Stimulated activated CD8-positive, alpha-beta memory T cell treated with anti-CD3 and anti-CD28 coated beads, Interleukin-12 subunit alpha, Interleukin-12 subunit beta, amount 100 ng/mL, for 4 hours (primary cell): ENCODE measurements around the gene P2RY14.
"Not testable (repeated sequence)": the region's sequence is repeated elsewhere in the genome, so short reads cannot be mapped to it uniquely, and the experiment has no call there.

Source experiments
- DNase-seq: peaks from one replicate; pipeline ENCODE4 v3.0.0-alpha.2; 2020; ENCODE audit warnings: low read depth

Gene P2RY14

DNA sequence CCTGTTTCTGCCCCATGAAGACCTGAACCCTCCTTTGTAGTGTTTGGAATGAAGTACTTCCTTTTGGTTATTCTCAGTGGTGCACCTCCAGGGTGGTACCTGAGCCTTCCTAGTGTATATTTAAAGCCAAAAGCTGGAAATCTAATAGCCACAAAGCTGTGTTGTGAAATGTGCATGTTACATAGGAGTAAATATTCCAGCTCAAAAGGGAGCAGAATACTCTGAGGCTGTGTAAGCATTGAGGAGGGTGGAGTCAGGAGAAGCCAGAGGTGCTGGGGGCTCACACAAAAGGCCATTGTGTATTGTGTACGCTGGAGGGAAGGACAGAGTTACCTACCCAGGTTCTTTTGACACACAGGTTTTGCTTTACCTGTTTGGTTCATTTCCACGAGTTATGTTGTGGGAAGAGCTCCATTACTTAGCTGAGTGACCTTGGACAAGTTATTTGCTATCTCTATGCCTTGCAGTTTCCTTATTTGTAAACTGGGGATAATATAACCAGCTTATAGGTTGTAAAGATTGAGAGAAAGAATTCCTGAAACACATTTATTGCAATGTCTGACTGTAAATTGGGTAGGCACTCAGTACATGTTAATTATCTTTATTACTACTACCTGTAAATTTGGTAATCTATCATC, 100.0 kb downstream of the P2RY14 start:
- DNase-seq, result no peak

DNA sequence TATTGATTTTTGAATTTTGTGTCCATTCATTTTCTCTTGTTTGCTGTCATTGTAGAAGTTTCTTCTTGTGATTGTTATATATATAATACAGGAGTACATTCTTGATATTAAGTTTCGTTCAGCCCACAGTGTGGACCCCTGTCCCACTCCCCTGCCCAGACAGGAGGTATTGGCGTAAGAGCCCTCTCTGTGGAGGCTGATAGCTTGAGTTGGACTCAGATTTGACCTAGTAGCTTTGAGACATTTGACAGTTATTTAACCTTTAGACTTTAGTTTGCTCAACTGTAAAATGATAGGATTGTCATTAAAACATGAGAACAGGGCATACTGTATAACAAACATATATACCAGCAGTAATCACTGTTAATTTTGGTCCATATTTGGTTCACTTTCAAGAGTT, 102.4 kb downstream of the P2RY14 start:
- no peak for DNase-seq

DNA sequence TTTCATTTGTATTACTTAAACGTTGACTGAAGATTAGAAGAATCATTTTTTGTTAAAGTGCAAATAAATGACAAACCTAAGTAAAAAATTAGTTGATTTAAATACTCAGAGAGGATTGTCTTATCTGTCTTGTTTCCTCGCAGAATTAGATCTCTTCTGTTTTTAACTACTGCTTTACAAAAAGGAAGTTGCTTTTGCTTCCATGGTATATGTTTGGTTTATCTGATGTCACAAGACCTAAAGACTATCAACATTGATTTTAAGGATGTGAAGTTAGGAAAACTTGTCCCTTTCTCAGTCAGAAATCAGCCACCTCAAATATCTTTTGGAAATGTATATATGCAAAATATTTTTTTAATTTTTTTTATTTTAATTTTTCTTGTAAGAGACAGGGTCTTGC, 104.0 kb downstream of the P2RY14 start:
- no peak for DNase-seq

DNA sequence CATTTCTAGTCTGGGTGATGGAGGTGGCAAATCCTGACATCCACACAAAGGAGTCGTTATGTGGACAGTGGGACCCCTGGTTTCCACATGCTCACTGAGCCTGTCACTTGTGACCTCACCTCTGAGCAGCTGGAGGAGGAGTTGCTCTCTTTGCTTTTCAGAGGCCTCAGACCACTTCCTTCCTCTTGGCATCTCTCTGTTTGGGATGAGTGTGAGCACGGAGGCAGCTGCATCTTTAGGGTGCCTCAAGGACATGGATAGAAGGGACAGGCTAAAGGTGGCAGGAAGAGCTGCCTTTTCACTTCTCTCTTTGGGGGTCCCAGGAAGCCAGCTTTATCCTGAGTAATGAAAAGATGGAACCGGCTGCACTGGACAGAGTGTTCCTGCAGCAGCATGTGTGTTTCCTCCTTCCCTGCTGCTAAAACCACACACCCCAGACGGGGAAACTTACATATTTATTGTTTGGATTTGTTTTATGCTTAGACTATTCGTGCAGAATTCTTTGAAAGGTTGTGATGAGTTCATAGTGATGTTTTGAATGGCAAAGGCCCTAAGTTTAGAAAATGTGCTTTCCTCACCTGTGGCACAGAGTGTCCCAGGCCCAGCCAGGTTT, 107.1 kb downstream of the P2RY14 start:
- DNase-seq, result no peak

DNA sequence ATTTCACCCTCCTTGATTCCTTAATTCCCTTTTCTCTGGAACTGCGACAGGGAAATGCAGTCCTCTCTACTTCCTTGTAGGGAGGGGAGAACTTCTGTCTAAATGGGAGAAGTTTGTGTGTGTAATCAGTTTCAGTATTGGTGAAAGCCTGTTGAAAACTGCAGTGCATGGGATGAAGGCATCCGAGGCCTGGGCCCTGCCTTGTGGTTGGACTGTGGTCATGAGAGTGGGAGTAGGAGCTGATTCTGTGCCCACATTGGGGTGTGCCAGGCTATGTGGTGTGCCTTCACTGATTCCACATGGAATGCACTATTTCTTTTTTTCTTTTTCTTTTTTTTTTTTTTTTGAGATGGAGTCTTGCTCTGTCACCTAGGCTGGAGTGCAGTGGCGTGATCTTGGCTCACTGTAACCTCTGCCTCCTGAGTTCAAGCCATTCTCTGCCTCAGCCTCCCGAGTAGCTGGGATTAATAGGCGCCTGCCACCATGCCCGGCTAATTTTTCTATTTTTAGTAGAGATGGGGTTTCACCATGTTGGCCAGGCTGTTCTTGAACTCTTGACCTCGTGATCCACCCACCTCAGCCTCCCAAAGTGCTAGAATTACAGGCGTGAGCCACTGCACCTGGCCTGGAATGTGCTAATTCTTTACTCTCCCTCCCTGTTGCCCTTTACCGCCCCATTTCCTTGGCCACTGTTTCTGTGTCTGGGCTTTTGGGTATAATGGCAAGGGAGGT, 108.2 kb downstream of the P2RY14 start:
- not testable (repeated sequence) for DNase-seq

DNA sequence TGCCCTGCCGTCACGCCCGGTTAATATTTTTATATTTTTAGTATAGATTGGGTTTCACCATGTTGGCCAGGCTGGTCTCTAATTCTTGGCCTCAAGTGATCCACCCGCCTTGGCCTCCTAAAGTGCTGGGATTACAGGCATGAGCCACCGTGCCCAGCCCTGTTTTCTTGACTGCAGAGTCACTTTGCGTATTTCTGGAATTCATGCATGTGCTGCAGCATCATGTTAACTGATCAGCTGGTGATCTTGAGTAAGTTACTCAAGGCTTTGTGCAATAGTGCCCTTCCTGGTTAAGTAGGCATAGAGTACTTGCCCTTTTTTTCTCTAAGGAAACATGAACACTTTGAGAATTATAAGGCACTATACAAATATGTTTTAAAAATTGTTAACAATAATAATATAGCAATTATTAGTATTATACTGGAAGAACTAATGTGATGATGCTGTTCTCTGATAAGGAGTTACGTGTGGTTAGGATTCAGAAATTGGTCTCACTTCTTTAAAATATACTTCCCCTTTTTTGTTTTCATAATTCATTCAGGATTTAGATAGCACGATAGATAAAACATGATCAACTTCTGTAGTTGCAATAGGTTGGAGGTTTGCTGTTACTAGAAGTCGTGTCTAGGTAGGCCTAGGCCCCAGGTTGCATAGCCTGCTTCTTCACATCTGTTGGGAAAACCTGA, 108.9 kb downstream of the P2RY14 start:
- DNase-seq, result no peak

DNA sequence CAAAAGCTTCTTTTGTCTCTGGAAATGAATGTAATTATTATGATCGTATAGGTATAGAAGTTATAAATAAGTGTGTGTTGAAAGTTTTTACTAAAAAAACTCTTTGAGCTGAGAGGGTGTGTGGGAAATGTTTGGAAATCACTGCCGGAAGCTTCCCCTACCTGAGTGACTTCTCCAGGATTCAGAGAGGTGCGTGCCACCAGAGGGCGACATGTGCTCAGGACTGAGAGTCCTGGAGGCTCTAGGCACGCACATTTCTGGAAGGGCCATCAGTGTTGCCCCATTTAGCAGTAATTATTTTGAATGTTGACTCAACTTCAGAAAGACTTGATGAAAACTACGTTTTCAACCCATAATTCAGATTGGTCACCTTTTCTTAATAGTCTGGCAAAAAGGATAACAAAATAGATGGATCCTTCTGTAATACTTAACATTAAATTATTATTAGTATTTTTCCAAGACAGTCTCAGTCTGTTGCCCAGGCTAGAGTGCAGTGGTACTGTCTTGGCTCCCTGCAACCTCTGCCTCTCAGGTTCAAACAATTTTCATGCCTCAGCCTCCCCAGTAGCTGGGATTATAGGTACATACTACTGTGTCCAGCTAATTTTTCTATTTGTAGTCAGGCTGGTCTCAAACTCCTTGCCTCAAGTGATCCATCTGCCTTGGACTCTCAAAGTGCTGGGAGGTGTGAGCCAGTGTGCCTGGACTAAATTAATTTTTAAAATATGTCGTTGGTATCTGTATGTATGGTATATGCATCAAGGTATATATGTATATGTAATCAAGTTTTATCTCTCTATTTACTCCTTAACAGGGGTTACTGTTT, 109.9 kb downstream of the P2RY14 start:
- peak; percentile 51 for DNase-seq

DNA sequence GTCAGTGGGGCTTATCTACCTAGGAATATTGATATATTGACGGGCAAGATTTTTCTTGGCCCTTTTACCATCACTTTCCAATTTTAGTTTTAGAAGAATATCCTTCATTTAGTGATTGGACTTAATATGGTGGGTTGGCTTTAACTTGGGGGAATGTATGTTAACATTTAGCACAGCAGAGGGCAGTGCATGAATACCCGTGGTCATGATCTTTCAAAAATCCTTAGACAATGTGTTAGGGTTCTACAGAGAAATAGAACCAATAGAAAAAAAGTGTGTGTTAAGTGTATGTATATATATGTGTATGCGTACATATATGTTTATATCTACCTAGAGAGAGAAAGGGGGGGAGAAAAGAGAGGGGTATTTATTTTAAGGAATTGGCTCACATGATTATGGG, 112.2 kb downstream of the P2RY14 start:
- no peak for DNase-seq

DNA sequence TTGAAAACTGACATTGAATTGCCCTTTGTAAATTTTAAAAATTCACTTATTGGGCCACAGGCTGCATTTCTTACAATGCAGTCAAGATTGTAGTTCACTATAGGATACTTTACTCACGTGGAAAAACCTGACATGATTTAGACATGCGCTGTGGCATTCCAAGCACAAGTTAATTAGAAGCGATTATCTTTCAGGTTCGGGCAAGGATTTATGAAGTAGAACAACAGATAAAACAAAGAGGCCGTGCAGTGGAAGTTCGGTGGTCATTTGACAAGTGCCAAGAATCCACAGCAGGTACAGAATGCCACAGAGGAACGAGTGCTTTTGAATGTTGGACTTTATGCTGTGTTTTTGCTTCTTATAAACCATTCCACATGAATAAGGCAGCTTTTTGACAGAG, 113.1 kb downstream of the P2RY14 start:
- no peak for DNase-seq
